ENCODE data around the gene C11orf86. TPM values are rescaled to one million over a fixed set of nuclear protein-coding genes. Genes with fewer than 3 reads are reported as not detected.

Gene C11orf86
- total and polyA plus RNA-seq, 10 of the 15 experiments (the other 5 are each of a cell fraction or from before 2014, with no cell fraction given): not detected

GRCh38 chr11:67024410-67024809, 49.3 kb downstream of the C11orf86 start (continued):
- no peak for TF ChIP-seq BRCA1 (IDR thresholded peaks at IDR 0.05; ENCODE audit: low read depth, low read length)
- TF ChIP-seq IRF3 (IDR thresholded peaks at IDR 0.05): no peak
- no peak for TF ChIP-seq SMC3 (IDR thresholded peaks at IDR 0.05; ENCODE audit: borderline replicate concordance, low read length)
- TF ChIP-seq NKRF (conservative IDR thresholded peaks at IDR 0.05): no peak
- TF ChIP-seq ZBED1 (IDR thresholded peaks at IDR 0.05; ENCODE audit: borderline replicate concordance): no peak
- no peak for TF ChIP-seq BCL11A (IDR thresholded peaks at IDR 0.05; ENCODE audit: low read depth, low read length)
- no peak for TF ChIP-seq JUND (IDR thresholded peaks at IDR 0.05; ENCODE audit: low read depth, low read length)
- TF ChIP-seq E4F1 (IDR thresholded peaks at IDR 0.05; ENCODE audit: borderline replicate concordance, partially characterized antibody): no peak
- no peak for TF ChIP-seq IKZF1 (conservative IDR thresholded peaks at IDR 0.05)
- TF ChIP-seq E2F8 (IDR thresholded peaks at IDR 0.05; ENCODE audit: low read depth, partially characterized antibody): no peak
- TF ChIP-seq SP1 (IDR thresholded peaks at IDR 0.05; ENCODE audit: low read depth, low read length): no peak
- TF ChIP-seq RELB (IDR thresholded peaks at IDR 0.05; ENCODE audit: low read depth): no peak
- peak; percentile 54; the same call in 1 of the 2 replicates for TF ChIP-seq EED (IDR thresholded peaks at IDR 0.05; ENCODE audit: low read depth)
- no peak for TF ChIP-seq SREBF2 (IDR thresholded peaks at IDR 0.05; ENCODE audit: low read length)
- TF ChIP-seq TBL1XR1 (IDR thresholded peaks at IDR 0.05; ENCODE audit: low read depth, low read length): no peak
- no peak for TF ChIP-seq HDAC2 (IDR thresholded peaks at IDR 0.05)
- no peak for TF ChIP-seq SPI1 (IDR thresholded peaks at IDR 0.05; ENCODE audit: borderline replicate concordance, insufficient read depth, low read depth, low read length)
- TF ChIP-seq BMI1 (IDR thresholded peaks at IDR 0.05; ENCODE audit: borderline replicate concordance): no peak
- TF ChIP-seq BHLHE40 (IDR thresholded peaks at IDR 0.05; ENCODE audit: borderline replicate concordance in 1 of 2, low read depth in 2 of 2, low read length in 1 of 2): no peak
- TF ChIP-seq MEF2A (IDR thresholded peaks at IDR 0.05; ENCODE audit: insufficient read depth, low read depth, low read length): 0 out of 2 replicates have a peak, but pooled peaks have one; percentile 34
